Testis (tissue), 3 donors: ENCODE results near the gene OXER1. TPM values are rescaled to one million over a fixed set of nuclear protein-coding genes. Genes with fewer than 3 reads are reported as not detected.

Experiments used
- DNase-seq: peaks from one replicate; pipeline ENCODE4 v3.0.0-alpha.2; 2019
- H3K27ac ChIP-seq, 2 donors: fragments of 200-600 bp; sonication (generic); one replicate each; pipeline ENCODE4 v1.5.1; 2019
- H3K27me3 ChIP-seq: fragments of 200-600 bp; sonication (generic); one replicate; pipeline ENCODE4 v1.5.1; 2019
- H3K36me3 ChIP-seq: fragments of 200-600 bp; sonication (generic); one replicate; pipeline ENCODE4 v1.5.1; 2017; ENCODE audit warnings: low read depth; ENCODE audit errors: missing control alignments
- H3K4me1 ChIP-seq: fragments of 200-600 bp; sonication (generic); one replicate; pipeline ENCODE4 v1.5.1; 2019
- H3K4me3 ChIP-seq, 2 donors: fragments of 200-600 bp; sonication (generic); one replicate each; pipeline ENCODE4 v1.5.1; 2017 to 2019
- H3K9me3 ChIP-seq: fragments of 200-600 bp; sonication (generic); one replicate; pipeline ENCODE4 v1.5.1; 2017
- POLR2A ChIP-seq: fragments of 450-650 bp; IDR thresholded peaks from one replicate; pipeline ENCODE4 v1.6.1; 2017; ENCODE audit warnings: antibody characterized with exemption, mild to moderate bottlenecking, moderate library complexity
- WGBS, 2 donors: methylation state at CpG; one replicate each; pipeline ENCODE4 v1.1.5; 2018; 5-methylcytosine and 5-hydroxymethylcytosine counted together
- intact Hi-C: fragments of 100-400 bp; cut with DNase I; formaldehyde crosslinking; loops from one replicate; pipeline ENCODE4 v1.15.1; 2023; ENCODE audit warnings: low total_unique reads
- polyA plus RNA-seq: library from polyadenylated mRNA; stranded (reverse); fragments of 350-450 nt; fragmentation: Illumina TruSeq; extraction: RNeasy Lipid Tissue Mini Kit (QIAGEN cat#74804); gene quantifications from one replicate; pipeline ENCODE4 v1.2.3, GENCODE V29; 2014; ENCODE audit warnings: low read depth, low replicate concordance; ENCODE audit not compliant: insufficient read depth
- total RNA-seq, 2 donors: library from RNA; depleted of rRNA; stranded (reverse); fragments of >200 nt; gene quantifications; one replicate each; pipeline ENCODE4 v1.2.3, GENCODE V29; 2016
- TF ChIP-seq, protein P1 (sequence below), 3 experiments: fragments of 450-650 bp in 2 of 3; fragments of 200-600 bp in 1 of 3; sonication (generic) in 1 of 3; IDR thresholded peaks; one replicate each; pipeline ENCODE4 v1.5.1; 2016 to 2019; ENCODE audit warnings: antibody characterized with exemption in 3 of 3, mild to moderate bottlenecking in 2 of 3, moderate library complexity in 1 of 3

The OXER1 gene
- total and polyA plus RNA-seq, 3 donors from 2014 or later, result 1.3 to 2.0 (median 1.3) TPM

DNA sequence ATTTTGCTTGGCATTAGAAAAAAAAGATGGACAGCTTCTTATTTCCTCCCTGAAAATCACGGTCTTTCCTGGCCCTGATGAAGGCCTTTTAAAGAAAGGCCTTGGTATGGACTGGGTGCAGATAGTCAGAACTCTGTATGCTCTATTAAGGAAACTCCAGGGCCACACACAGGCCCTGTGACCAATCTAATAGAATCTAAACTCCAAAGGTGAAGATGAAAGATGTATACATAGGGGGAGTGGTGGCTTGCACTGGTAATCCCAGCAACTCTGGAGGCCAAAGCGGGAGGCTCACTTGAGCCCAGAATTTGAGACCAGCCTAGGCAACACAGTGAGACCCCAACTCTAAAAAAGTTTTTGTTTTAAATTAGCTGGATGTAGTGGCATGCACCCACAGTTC, 37.3 kb downstream of the OXER1 start:
- 85 to 97% methylated on average over 2 of the region's 2 CpGs for WGBS, 2 donors
- no peak overlapping the region for H3K4me3 ChIP-seq
- H3K4me1 ChIP-seq, result no peaks in the 10 kb centered on the region
- intact Hi-C loops, result no loop called here
- no peaks in the 10 kb centered on the region for H3K36me3 ChIP-seq
- TF ChIP-seq, protein P1, sequence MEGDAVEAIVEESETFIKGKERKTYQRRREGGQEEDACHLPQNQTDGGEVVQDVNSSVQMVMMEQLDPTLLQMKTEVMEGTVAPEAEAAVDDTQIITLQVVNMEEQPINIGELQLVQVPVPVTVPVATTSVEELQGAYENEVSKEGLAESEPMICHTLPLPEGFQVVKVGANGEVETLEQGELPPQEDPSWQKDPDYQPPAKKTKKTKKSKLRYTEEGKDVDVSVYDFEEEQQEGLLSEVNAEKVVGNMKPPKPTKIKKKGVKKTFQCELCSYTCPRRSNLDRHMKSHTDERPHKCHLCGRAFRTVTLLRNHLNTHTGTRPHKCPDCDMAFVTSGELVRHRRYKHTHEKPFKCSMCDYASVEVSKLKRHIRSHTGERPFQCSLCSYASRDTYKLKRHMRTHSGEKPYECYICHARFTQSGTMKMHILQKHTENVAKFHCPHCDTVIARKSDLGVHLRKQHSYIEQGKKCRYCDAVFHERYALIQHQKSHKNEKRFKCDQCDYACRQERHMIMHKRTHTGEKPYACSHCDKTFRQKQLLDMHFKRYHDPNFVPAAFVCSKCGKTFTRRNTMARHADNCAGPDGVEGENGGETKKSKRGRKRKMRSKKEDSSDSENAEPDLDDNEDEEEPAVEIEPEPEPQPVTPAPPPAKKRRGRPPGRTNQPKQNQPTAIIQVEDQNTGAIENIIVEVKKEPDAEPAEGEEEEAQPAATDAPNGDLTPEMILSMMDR (IDR thresholded peaks at IDR 0.05), result no peak
- TF ChIP-seq POLR2A, result no peak
- no peak for DNase-seq
- H3K27ac ChIP-seq, result no peak overlapping the region
- H3K9me3 ChIP-seq, result no peaks in the 10 kb centered on the region
- H3K27me3 ChIP-seq, result no peaks in the 10 kb centered on the region

DNA sequence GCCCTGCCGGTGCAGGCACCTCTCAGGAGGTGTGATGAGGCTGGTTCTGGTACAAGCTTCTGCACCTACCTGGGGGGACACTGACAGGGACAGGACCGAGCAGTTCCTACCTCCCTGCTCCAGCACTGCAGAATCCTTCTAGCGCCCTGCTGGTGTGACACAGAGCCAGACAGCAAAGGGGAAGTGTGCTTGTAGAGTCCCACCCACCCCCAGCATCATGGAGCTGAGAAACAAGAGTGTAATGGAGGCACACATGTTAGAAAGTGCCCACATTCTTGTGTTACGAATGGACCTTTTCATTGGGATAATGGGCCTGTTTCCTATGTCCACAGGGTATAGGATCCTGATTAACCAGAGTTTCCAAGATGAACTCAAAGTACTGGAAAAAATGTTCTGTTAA, 38.3 kb downstream of the OXER1 start:
- H3K4me1 ChIP-seq, result no peaks in the 10 kb centered on the region
- no peak for DNase-seq
- WGBS, 2 donors, result 84 to 90% methylated on average over 2 to 4 of the region's 4 CpGs
- H3K27ac ChIP-seq, result no peak overlapping the region
- H3K36me3 ChIP-seq, result no peaks in the 10 kb centered on the region
- no peaks in the 10 kb centered on the region for H3K9me3 ChIP-seq
- TF ChIP-seq, protein P1 (IDR thresholded peaks at IDR 0.05), result no peak
- TF ChIP-seq POLR2A, result no peak
- no peaks in the 10 kb centered on the region for H3K27me3 ChIP-seq
- intact Hi-C loops, result no loop called here
- no peak overlapping the region for H3K4me3 ChIP-seq

DNA sequence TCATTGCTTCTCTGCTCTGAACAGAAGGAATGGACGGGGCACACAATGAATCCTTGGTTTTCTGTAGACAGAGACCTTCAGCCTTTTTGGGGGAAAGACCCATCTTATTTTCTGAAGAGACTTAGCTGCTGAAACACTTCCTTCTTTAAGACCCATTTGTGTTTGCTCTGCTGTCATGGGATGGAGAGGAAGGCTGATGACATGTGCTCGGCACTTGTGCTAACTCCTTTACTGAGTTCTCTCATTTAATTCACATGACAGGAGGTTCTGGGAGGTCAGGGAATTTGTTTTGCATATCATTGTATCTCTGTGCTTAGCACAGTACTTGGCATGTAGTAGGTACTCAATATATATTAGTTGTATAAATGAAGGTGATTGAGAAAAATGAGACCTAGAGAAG, 39.0 kb downstream of the OXER1 start:
- H3K4me1 ChIP-seq, result no peaks in the 10 kb centered on the region
- no peak overlapping the region for H3K4me3 ChIP-seq
- H3K27ac ChIP-seq, result no peak overlapping the region
- H3K9me3 ChIP-seq, result no peaks in the 10 kb centered on the region
- DNase-seq, result no peak
- H3K36me3 ChIP-seq, result no peaks in the 10 kb centered on the region
- no peaks in the 10 kb centered on the region for H3K27me3 ChIP-seq
- 92% methylated on average over 2 of the region's 2 CpGs for WGBS, 2 donors
- intact Hi-C loops, result no loop called here
- TF ChIP-seq, protein P1 (IDR thresholded peaks at IDR 0.05), result no peak
- no peak for TF ChIP-seq POLR2A

DNA sequence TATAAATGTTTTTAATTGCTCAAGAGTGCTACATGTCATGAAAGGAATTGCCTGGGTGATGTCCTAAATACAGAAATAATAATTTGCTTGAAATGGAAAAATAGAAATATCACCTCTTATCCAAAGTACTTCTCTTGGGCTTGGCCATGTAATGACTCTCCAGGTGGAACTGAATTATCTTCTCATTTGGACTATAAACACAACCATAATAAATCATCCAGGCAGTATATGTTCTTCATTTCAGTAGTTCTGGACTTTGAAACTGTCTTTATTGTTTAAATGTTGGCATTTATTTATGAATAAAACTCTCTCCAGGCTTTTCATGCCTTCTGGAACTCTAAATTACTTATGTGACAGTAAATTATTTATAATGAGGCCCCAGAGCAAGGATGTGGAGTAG, 40.5 kb downstream of the OXER1 start:
- TF ChIP-seq POLR2A, result no peak
- TF ChIP-seq, protein P1 (IDR thresholded peaks at IDR 0.05), result no peak
- DNase-seq, result no peak
- H3K9me3 ChIP-seq, result no peaks in the 10 kb centered on the region
- intact Hi-C loops, result no loop called here
- no peaks in the 10 kb centered on the region for H3K4me1 ChIP-seq
- no peak overlapping the region for H3K27ac ChIP-seq
- H3K36me3 ChIP-seq, result no peaks in the 10 kb centered on the region
- no peaks in the 10 kb centered on the region for H3K27me3 ChIP-seq
- no peak overlapping the region for H3K4me3 ChIP-seq

DNA sequence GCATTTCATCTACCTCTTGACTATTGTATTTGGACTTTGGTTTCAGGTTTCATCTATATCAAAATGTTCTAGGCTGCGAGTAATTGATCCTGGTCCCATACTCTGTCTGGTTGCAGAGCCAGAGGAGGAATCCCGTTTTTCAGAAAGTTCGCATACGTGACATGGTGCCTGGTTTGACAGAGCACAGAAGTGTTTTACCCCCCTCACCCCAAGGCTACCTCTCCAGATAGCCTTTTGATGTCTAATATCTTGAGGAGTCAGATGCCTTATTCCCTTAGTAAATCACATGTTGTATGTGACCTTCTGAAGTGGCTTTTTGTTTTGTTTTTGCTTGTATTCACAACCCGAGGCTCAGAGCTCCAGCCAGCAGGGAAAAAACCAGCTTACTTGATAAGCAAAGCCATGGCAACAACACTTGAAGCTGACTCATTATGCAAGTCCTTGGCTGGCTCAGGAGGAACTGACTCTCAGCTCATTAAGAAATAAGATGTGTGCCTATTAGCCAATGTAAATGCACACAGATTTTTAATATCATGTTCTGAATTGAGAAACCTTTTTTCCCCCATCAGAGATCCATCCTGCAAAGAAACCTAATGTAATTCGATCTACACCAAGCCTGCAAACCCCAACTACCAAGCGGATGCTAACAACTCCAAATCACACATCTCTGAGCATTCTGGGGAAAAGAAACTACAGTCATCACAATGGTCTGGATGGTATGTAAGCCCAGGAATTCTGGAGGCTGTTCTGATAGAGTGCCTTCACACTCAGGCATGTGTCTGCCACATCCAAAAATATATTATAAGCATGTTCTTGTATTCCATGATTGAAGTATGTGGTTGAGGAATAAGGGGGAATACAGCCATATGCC, 41.4 kb downstream of the OXER1 start:
- Histone ChIP-seq H3K36me3 (no peaks in the 10 kb centered on the region), H3K27me3 (no peaks in the 10 kb centered on the region), H3K27ac (peak overlapping the region in 1 of 2 donors; percentile 28), H3K4me1 (no peaks in the 10 kb centered on the region), H3K9me3 (no peaks in the 10 kb centered on the region), H3K4me3 (no peak overlapping the region)
- 46 to 48% methylated on average over 7 of the region's 7 CpGs for WGBS, 2 donors
- intact Hi-C loops, result no loop called here
- DNase-seq, result peak; percentile 77
- TF ChIP-seq POLR2A, result no peak
- TF ChIP-seq, protein P1 (IDR thresholded peaks at IDR 0.05), result no peak
